AG04450 (cell line): Measurements from ENCODE around the gene SCAF11. TPM values are rescaled to one million over a fixed set of nuclear protein-coding genes. Genes with fewer than 3 reads are reported as not detected.

Experiments
- CTCF ChIA-PET: fragments of 300-600, 350-600 bp; formaldehyde crosslinking; extraction: SDS; loops from one replicate; lab custom pipeline; 2022; ENCODE audit warnings: antibody characterized with exemption, inconsistent platforms; lab: Charles Lee
- POLR2A ChIA-PET: fragments of 350-600 bp; formaldehyde crosslinking; extraction: SDS; loops from one replicate; lab custom pipeline; 2021; ENCODE audit warnings: antibody characterized with exemption, inconsistent platforms; lab: Yijun Ruan, JAX
- DNase-seq: peaks from one replicate; pipeline ENCODE4 v3.0.0-alpha.2; 2011; ENCODE audit warnings: low read depth, low spot score
- H3K27ac ChIP-seq: one replicate; pipeline ENCODE4 v1.5.1; 2012; ENCODE audit warnings: low read depth, low read length, control low read depth
- H3K27me3 ChIP-seq: one replicate; pipeline ENCODE4 v1.6.0; 2012; ENCODE audit warnings: low read length; ENCODE audit not compliant: control insufficient read depth, insufficient read depth
- H3K4me3 ChIP-seq: 2 replicates; pipeline ENCODE4 v1.5.1; 2011; ENCODE audit warnings: mild to moderate bottlenecking, low read depth, low read length, control low read depth
- H3K9me3 ChIP-seq: 2 replicates; pipeline ENCODE4 v1.5.1; 2012; ENCODE audit warnings: low read length; ENCODE audit not compliant: control insufficient read depth, insufficient read depth
- CTCF ChIP-seq: IDR thresholded peaks from 2 replicates; pipeline ENCODE4 v1.5.1; 2011; ENCODE audit warnings: low read depth, low read length, control low read depth, inconsistent platforms
- polyA plus RNA-seq: library from polyadenylated mRNA; depleted of rRNA; stranded (reverse); fragments of >200 nt; gene quantifications from 2 replicates; pipeline ENCODE4 v1.2.3, GENCODE V29; 2011

The SCAF11 gene
- polyA plus RNA-seq, 1 experiment, result 66.2 TPM

DNA sequence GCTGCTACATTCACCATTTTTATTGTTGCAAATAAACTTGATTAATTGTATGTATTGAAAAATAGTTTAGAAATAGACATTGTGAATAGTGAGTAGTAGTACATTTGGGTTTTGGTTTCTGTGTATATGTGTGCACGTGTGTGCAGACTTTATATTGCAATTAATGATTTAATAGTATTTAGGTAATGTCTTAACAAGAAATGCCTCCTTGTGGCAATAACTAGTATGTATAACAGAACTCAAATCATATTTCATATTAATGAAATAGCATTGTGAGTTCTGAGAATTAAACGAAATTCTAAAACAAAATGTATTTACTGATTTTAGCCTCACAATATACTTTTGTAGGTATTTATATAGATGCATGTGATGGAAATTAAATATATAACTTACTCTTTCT is 100.1 kb downstream of the SCAF11 start:
- Histone ChIP-seq H3K27ac (no peak overlapping the region), H3K27me3 (no peaks in the 10 kb centered on the region), H3K4me3 (no peak overlapping the region), H3K9me3 (no peaks in the 10 kb centered on the region)
- ChIA-PET POLR2A (no interaction called here), CTCF (interaction anchor here (1.1 kb wide), 1 partner anchor 106 kb away, joined by 3 read pairs; no protein-coding TSS in a partner anchor)
- TF ChIP-seq CTCF, result peak; percentile 12; the same call in 1 of the 2 replicates
- no peak for DNase-seq

DNA sequence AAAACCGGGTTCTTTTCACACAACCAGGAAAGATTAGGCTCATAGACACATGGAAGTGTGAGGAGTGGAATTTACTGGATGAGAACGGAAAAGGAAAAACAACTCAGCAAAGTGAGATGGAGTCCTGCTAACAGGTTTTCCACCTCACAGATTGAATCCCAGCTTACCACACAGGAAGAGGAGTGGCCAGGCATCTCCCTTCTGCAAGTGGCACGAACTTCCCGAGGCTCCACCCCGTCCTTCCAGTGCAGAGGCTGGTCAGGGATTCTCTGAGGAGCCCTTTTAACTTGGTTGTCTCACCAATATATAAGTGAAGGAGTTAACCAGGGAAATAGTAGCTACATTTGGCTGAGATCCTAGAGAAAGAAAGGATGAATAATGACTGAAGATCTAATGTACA is 102.8 kb downstream of the SCAF11 start:
- CTCF ChIA-PET, result no interaction called here

GRCh38 chr12:45886685-45887084 is 103.7 kb downstream of the SCAF11 start:
- H3K4me3 ChIP-seq, result no peak overlapping the region
- H3K9me3 ChIP-seq, result no peaks in the 10 kb centered on the region
- ChIA-PET CTCF (no interaction called here), POLR2A (no interaction called here)
- TF ChIP-seq CTCF, result no peak
- no peak overlapping the region for H3K27ac ChIP-seq
- no peak for DNase-seq
- H3K27me3 ChIP-seq, result no peaks in the 10 kb centered on the region

More for the DNA sequence above, 102.8 kb downstream of the SCAF11 start:
- DNase-seq, result no peak
- H3K9me3 ChIP-seq, result no peaks in the 10 kb centered on the region
- no peak overlapping the region for H3K27ac ChIP-seq
- no peaks in the 10 kb centered on the region for H3K27me3 ChIP-seq
- POLR2A ChIA-PET, result no interaction called here
- TF ChIP-seq CTCF, result no peak
- no peak overlapping the region for H3K4me3 ChIP-seq

GRCh38 chr12:45883187-45883586 is 107.2 kb downstream of the SCAF11 start:
- H3K9me3 ChIP-seq, result no peaks in the 10 kb centered on the region
- H3K27ac ChIP-seq, result no peak overlapping the region
- H3K4me3 ChIP-seq, result no peak overlapping the region
- no peak for TF ChIP-seq CTCF
- ChIA-PET CTCF (interaction anchor here (1.4 kb wide), 1 partner anchor 120 kb away, joined by 3 read pairs; no protein-coding TSS in a partner anchor), POLR2A (no interaction called here)
- no peaks in the 10 kb centered on the region for H3K27me3 ChIP-seq
- no peak for DNase-seq

- Histone ChIP-seq H3K9me3 (no peaks in the 10 kb centered on the region), H3K27me3 (no peaks in the 10 kb centered on the region), H3K4me3 (no peak overlapping the region), H3K27ac (no peak overlapping the region)
- no peak for DNase-seq
- ChIA-PET CTCF (no interaction called here), POLR2A (no interaction called here)
- TF ChIP-seq CTCF, result no peak
These were observed 109.8 kb downstream of the SCAF11 start for GRCh38 chr12:45880533-45880932.
